ENCODE data around the gene PDS5B.
A peak's percentile ranks its signal among the peaks of the same experiment; 100 is the strongest.
"Not testable (repeated sequence)": the region's sequence is repeated elsewhere in the genome, so short reads cannot be mapped to it uniquely, and the experiment has no call there.

The PDS5B gene

GRCh38 chr13:32586080-32586900 is at the start of gene PDS5B:
PDS5B (plus strand) TSS chr13:32586452; CDS start chr13:32648773, 62,321 bp downstream.
- DNase-seq: peak; percentile 89 to 94 (median 90)

- DNase-seq: no peak
Measured at GRCh38 chr13:32537580-32538142, 48.6 kb upstream of the PDS5B start.

- DNase-seq: peak in 1 of 3 experiments; percentile 3
Measured at GRCh38 chr13:32538143-32538620, 48.1 kb upstream of the PDS5B start.

- peak; percentile 85 to 96 (median 93) for DNase-seq
Measured at GRCh38 chr13:32538621-32539246, 47.5 kb upstream of the PDS5B start, which contains the start of gene N4BP2L2. N4BP2L2 (minus strand) TSS chr13:32538795; CDS start chr13:32537027, 1,768 bp downstream.

GRCh38 chr13:32542221-32542620 is 44.0 kb upstream of the PDS5B start:
- no peak for DNase-seq

GRCh38 chr13:32545083-32545482 is 41.2 kb upstream of the PDS5B start:
- no peak for DNase-seq

GRCh38 chr13:32548837-32549236 is 37.4 kb upstream of the PDS5B start:
- no peak for DNase-seq

- DNase-seq: no peak
Measured at GRCh38 chr13:32549788-32550187, 36.5 kb upstream of the PDS5B start.

GRCh38 chr13:32553720-32554119 is 32.5 kb upstream of the PDS5B start:
- DNase-seq: no peak

GRCh38 chr13:32555613-32556012 is 30.6 kb upstream of the PDS5B start:
- DNase-seq: no peak

- DNase-seq: not testable (repeated sequence)
Measured at GRCh38 chr13:32560842-32561241, 25.4 kb upstream of the PDS5B start.

- DNase-seq: not testable (repeated sequence)
Measured at GRCh38 chr13:32575687-32576086, 10.6 kb upstream of the PDS5B start.

GRCh38 chr13:32577032-32577431 is 9.2 kb upstream of the PDS5B start:
- no peak for DNase-seq

- DNase-seq: peak in 1 of 3 experiments; percentile 35
Measured at GRCh38 chr13:32581177-32581786, 5.0 kb upstream of the PDS5B start.

- DNase-seq: no peak
Measured at GRCh38 chr13:32582281-32582680, 4.0 kb upstream of the PDS5B start.

- no peak for DNase-seq
Measured at GRCh38 chr13:32582991-32583390, 3.3 kb upstream of the PDS5B start.

GRCh38 chr13:32585550-32586079 is 637 bp upstream of the PDS5B start:
- peak in 1 of 3 experiments; percentile 51 for DNase-seq

GRCh38 chr13:32587011-32587810 is 959 bp downstream of the PDS5B start:
- DNase-seq: peak; percentile 45 to 76 (median 65)

GRCh38 chr13:32587811-32588170 is 1.5 kb downstream of the PDS5B start:
- peak in 2 of 3 experiments; percentile 24 to 59 for DNase-seq

GRCh38 chr13:32588736-32589135 is 2.5 kb downstream of the PDS5B start:
- DNase-seq: no peak

- no peak for DNase-seq
Measured at GRCh38 chr13:32589471-32589870, 3.2 kb downstream of the PDS5B start.

GRCh38 chr13:32590266-32590665 is 4.0 kb downstream of the PDS5B start:
- no peak for DNase-seq
